GM12892 (cell line): Measurements from ENCODE around the gene ANKRD33.

ENCODE experiments used
- POLR2A ChIP-seq: IDR thresholded peaks from 2 replicates; pipeline ENCODE4 v1.6.1; 2011; ENCODE audit warnings: low read depth, low read length, control low read depth
- TAF1 ChIP-seq: IDR thresholded peaks from 2 replicates; pipeline ENCODE4 v1.6.1; 2011; ENCODE audit warnings: low read depth, mild to moderate bottlenecking, control low read depth, low read length, borderline replicate concordance

- TF ChIP-seq TAF1 (no peak), POLR2A (no peak)
These were observed 37.6 kb upstream of the ANKRD33 start for GRCh38 chr12:51850081-51850964.
